Endothelial cell of umbilical vein (primary cell): ENCODE measurements around the gene CDK9. TPM values are rescaled to one million over a fixed set of nuclear protein-coding genes. Genes with fewer than 3 reads are reported as not detected.

Experiments
- BruUV-seq: library from RNA; stranded (reverse); fragments of 400-500 nt; replicated peaks from 2 replicates; lab custom pipeline; 2021; lab: Mats Ljungman, UMichigan
- CTCF ChIA-PET: fragments of 300-600, 350-600 bp; sonication (Branson Sonifier 250); formaldehyde crosslinking; loops from one replicate; lab custom pipeline; 2021; ENCODE audit warnings: antibody characterized with exemption, inconsistent platforms; lab: Charles Lee
- POLR2A ChIA-PET: fragments of 300-600, 350-600 bp; sonication (Branson Sonifier 250); formaldehyde crosslinking; loops from one replicate; lab custom pipeline; 2021; ENCODE audit warnings: antibody characterized with exemption, inconsistent platforms; lab: Charles Lee
- DNase-seq: peaks from one replicate; pipeline ENCODE4 v3.0.0-alpha.2; 2011; ENCODE audit warnings: low read depth, low spot score
- FAIRE-seq: peaks from 2 replicates; lab custom pipeline; 2011; peaks lifted over from hg19 to GRCh38; lab: Jason Lieb, UNC
- H2AFZ ChIP-seq: 2 replicates; pipeline ENCODE4 v1.6.0; 2012; ENCODE audit warnings: low read depth, low read length, control low read depth, inconsistent platforms
- H3K27ac ChIP-seq: 2 replicates; pipeline ENCODE4 v1.5.1; 2011; ENCODE audit warnings: low read depth, mild to moderate bottlenecking, control low read depth, low read length, moderate library complexity; ENCODE audit not compliant: insufficient read depth
- H3K27me3 ChIP-seq, 2 experiments: 2 replicates each; pipeline versions ENCODE4 v1.6.0 to v1.6.1; 2011; ENCODE audit warnings: low read length in 2 of 2, mixed read lengths in 1 of 2; ENCODE audit not compliant: control insufficient read depth in 2 of 2, insufficient read depth in 2 of 2
- H3K36me3 ChIP-seq, 2 experiments: 2 replicates in 1 of 2; 3 replicates in 1 of 2; pipeline ENCODE4 v1.5.1; 2011; ENCODE audit warnings: low read length in 2 of 2, mild to moderate bottlenecking in 1 of 2, moderate library complexity in 1 of 2; ENCODE audit not compliant: control insufficient read depth in 2 of 2, insufficient read depth in 2 of 2; ENCODE audit errors: extremely low read depth in 1 of 2
- H3K4me1 ChIP-seq: 3 replicates; pipeline ENCODE4 v1.5.1; 2011; ENCODE audit warnings: mild to moderate bottlenecking, low read length; ENCODE audit not compliant: control insufficient read depth, insufficient read depth; ENCODE audit errors: extremely low read depth
- H3K4me2 ChIP-seq: 2 replicates; pipeline ENCODE4 v1.6.1; 2011; ENCODE audit warnings: low read length, control low read depth, mixed read lengths; ENCODE audit not compliant: insufficient read depth
- H3K4me3 ChIP-seq, 3 experiments: fragments of 200-600 bp in 1 of 3; sonication (generic), shearing (Covaris generic) in 1 of 3; replicated peaks in 1 of 3; 2 replicates each; pipeline ENCODE4 v1.5.1; 2011 to 2016; ENCODE audit warnings: control low read depth in 3 of 3, low read length in 3 of 3, mild to moderate bottlenecking in 2 of 3, inconsistent platforms in 1 of 3, low read depth in 1 of 3, moderate library complexity in 1 of 3; ENCODE audit not compliant: insufficient read depth in 1 of 3
- H3K79me2 ChIP-seq: 2 replicates; pipeline ENCODE4 v1.6.0; 2012; ENCODE audit warnings: low read length, inconsistent platforms; ENCODE audit not compliant: control insufficient read depth, insufficient read depth
- H3K9ac ChIP-seq: replicated peaks from 2 replicates; pipeline ENCODE3; 2011; ENCODE audit warnings: low read length, control low read depth; ENCODE audit not compliant: insufficient read depth; ENCODE audit errors: extremely low read depth
- H3K9me1 ChIP-seq: replicated peaks from 3 replicates; pipeline ENCODE4 v1.6.0; 2011; ENCODE audit warnings: mild to moderate bottlenecking, low read length; ENCODE audit not compliant: control insufficient read depth, insufficient read depth; ENCODE audit errors: extremely low read depth
- H3K9me3 ChIP-seq: replicated peaks from 2 replicates; pipeline ENCODE4 v1.5.1; 2012; ENCODE audit warnings: low read length, inconsistent platforms; ENCODE audit not compliant: control insufficient read depth, insufficient read depth
- H4K20me1 ChIP-seq: replicated peaks from 2 replicates; pipeline ENCODE3; 2011; ENCODE audit warnings: mild to moderate bottlenecking, low read length; ENCODE audit not compliant: control insufficient read depth, insufficient read depth; ENCODE audit errors: extremely low read depth
- EZH2 ChIP-seq: IDR thresholded peaks from 2 replicates; pipeline ENCODE4 v1.6.1; 2012; ENCODE audit warnings: borderline replicate concordance, low read depth, mild to moderate bottlenecking, moderate library complexity, low read length, inconsistent platforms; ENCODE audit not compliant: severe bottlenecking
- FOS ChIP-seq: IDR thresholded peaks from 2 replicates; pipeline ENCODE4 v1.6.1; 2011; ENCODE audit warnings: mild to moderate bottlenecking, low read length, moderate library complexity, borderline replicate concordance; ENCODE audit not compliant: insufficient read depth
- GATA2 ChIP-seq: IDR thresholded peaks from 2 replicates; pipeline ENCODE4 v1.7.0; 2011; ENCODE audit warnings: low read depth, mild to moderate bottlenecking, moderate library complexity, mixed read lengths, low read length; ENCODE audit not compliant: insufficient read length, insufficient read depth
- JUN ChIP-seq: IDR thresholded peaks from 2 replicates; pipeline ENCODE4 v1.6.1; 2011; ENCODE audit warnings: borderline replicate concordance, low read depth; ENCODE audit not compliant: insufficient read length, insufficient read depth
- MYC ChIP-seq: IDR thresholded peaks from one replicate; pipeline ENCODE4 v1.6.1; 2011; ENCODE audit warnings: mild to moderate bottlenecking, low read depth, low read length
- POLR2A ChIP-seq: IDR thresholded peaks from 2 replicates; pipeline ENCODE4 v1.6.1; 2012; ENCODE audit warnings: low read depth, mild to moderate bottlenecking, control low read depth, low read length
- POLR2AphosphoS5 ChIP-seq: IDR thresholded peaks from 2 replicates; pipeline ENCODE4 v1.6.1; 2012; ENCODE audit warnings: low read depth, mild to moderate bottlenecking, control low read depth, low read length, moderate library complexity; ENCODE audit not compliant: insufficient read depth
- dilution Hi-C: fragments of 300-500 bp; cut with MboI; formaldehyde crosslinking; loops from one replicate; pipeline ENCODE4 v1.15.0; 2019; ENCODE audit warnings: low sequenced_read_pairs; ENCODE audit not compliant: extremely low pct_ligation_motif_present
- intact Hi-C: fragments of 100-400 bp; cut with micrococcal nuclease; formaldehyde crosslinking; loops from one replicate; pipeline ENCODE4 v1.10.0; 2022
- polyA plus RNA-seq, 4 experiments: library from polyadenylated mRNA; depleted of rRNA in 3 of 4; stranded (reverse) in 3 of 4; unstranded in 1 of 4; fragments of >200 nt; gene quantifications; 2 replicates each; pipeline versions ENCODE4 v1.2.1 to v1.2.3, GENCODE V29; 2011 to 2012; ENCODE audit warnings: missing spikeins in 1 of 4
- total RNA-seq: library from RNA; stranded (reverse); gene quantifications from 2 replicates; pipeline ENCODE4 v1.2.3, GENCODE V29; 2021
- TF ChIP-seq, protein P1 (sequence below), 2 donors: IDR thresholded peaks; 1 replicate in 1 of 2; 2 replicates in 1 of 2; pipeline ENCODE4 v1.5.1; 2011; ENCODE audit warnings: low read length in 2 of 2, mild to moderate bottlenecking in 2 of 2, moderate library complexity in 2 of 2, control low read depth in 1 of 2, inconsistent platforms in 1 of 2, low read depth in 1 of 2; ENCODE audit not compliant: insufficient read depth in 1 of 2; ENCODE audit errors: extremely low read depth in 1 of 2
- TF ChIP-seq, protein P2 (sequence below): IDR thresholded peaks from 2 replicates; pipeline ENCODE4 v1.6.1; 2011; ENCODE audit not compliant: insufficient read depth, insufficient read length

Gene CDK9
- total and polyA plus RNA-seq, 2 donors (not counting 3 experiments of a cell fraction or from before 2014, with no cell fraction given), result 92.2 to 124 TPM

DNA sequence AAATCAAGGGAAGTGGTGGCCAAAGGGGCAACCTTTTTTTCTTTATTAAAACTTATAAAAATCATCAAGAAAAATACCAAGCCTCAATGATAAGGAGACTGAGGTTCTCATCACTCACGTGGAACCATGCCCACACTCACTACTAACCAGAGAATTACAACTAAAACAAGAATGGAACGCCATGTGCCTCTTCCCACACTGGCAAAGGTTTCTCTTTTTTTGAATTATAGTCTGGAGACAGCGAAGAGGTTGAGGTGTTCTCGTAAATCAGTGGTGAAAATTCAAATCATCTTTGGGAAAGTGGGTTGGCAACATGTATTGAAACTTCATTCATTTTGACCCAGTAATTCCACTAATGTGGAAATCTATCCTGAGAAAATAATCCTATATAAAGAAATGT, 36.3 kb downstream of the CDK9 start:
- POLR2A ChIA-PET, result no interaction called here
- TF ChIP-seq JUN (no peak), POLR2A (no peak), POLR2AphosphoS5 (no peak), GATA2 (no peak), EZH2 (no peak), MYC (no peak), FOS (no peak)
- TF ChIP-seq, protein P1, sequence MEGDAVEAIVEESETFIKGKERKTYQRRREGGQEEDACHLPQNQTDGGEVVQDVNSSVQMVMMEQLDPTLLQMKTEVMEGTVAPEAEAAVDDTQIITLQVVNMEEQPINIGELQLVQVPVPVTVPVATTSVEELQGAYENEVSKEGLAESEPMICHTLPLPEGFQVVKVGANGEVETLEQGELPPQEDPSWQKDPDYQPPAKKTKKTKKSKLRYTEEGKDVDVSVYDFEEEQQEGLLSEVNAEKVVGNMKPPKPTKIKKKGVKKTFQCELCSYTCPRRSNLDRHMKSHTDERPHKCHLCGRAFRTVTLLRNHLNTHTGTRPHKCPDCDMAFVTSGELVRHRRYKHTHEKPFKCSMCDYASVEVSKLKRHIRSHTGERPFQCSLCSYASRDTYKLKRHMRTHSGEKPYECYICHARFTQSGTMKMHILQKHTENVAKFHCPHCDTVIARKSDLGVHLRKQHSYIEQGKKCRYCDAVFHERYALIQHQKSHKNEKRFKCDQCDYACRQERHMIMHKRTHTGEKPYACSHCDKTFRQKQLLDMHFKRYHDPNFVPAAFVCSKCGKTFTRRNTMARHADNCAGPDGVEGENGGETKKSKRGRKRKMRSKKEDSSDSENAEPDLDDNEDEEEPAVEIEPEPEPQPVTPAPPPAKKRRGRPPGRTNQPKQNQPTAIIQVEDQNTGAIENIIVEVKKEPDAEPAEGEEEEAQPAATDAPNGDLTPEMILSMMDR (IDR thresholded peaks at IDR 0.05; ENCODE audit: extremely low read depth in 1 of 2, insufficient read depth in 1 of 2, low read depth in 1 of 2, low read length in 2 of 2), result no peak
- TF ChIP-seq, protein P2, sequence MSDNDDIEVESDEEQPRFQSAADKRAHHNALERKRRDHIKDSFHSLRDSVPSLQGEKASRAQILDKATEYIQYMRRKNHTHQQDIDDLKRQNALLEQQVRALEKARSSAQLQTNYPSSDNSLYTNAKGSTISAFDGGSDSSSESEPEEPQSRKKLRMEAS, result no peak
- DNase-seq, result no peak
- H3K4me1 ChIP-seq, result peaks cover 10% of the 10 kb centered on the region
- H3K27me3 ChIP-seq, result no peaks in the 10 kb centered on the region
- BruUV-seq, result no TSS peak
- no peaks in the 10 kb centered on the region for H4K20me1 ChIP-seq
- H3K27ac ChIP-seq, result no peak overlapping the region
- H3K4me3 ChIP-seq, result no peak overlapping the region
- no peak overlapping the region for H2AFZ ChIP-seq
- FAIRE-seq, result no peak
- H3K9ac ChIP-seq, result no peak overlapping the region
- H3K9me1 ChIP-seq, result no peaks in the 10 kb centered on the region
- intact Hi-C loops, result no loop called here
- dilution Hi-C loops, result no loop called here
- CTCF ChIA-PET, result interaction anchor here (3.0 kb wide), 1 partner anchor 48 kb away, joined by 24 read pairs; no protein-coding TSS in a partner anchor
- H3K79me2 ChIP-seq, result peaks cover 48% of the 10 kb centered on the region
- H3K4me2 ChIP-seq, result no peak overlapping the region
- H3K9me3 ChIP-seq, result no peaks in the 10 kb centered on the region
- peaks cover 50 to 61% of the 10 kb centered on the region in 2 experiments for H3K36me3 ChIP-seq
